ENCODE results near the gene MTHFD1L. TPM values are rescaled to one million over a fixed set of nuclear protein-coding genes. Genes with fewer than 3 reads are reported as not detected.
"Not testable (repeated sequence)": the region's sequence is repeated elsewhere in the genome, so short reads cannot be mapped to it uniquely, and the experiment has no call there.

Gene MTHFD1L
- total and polyA plus RNA-seq, 5 experiments from 2014 or later, result 3.8 to 20.1 (median 8.3) TPM

DNA sequence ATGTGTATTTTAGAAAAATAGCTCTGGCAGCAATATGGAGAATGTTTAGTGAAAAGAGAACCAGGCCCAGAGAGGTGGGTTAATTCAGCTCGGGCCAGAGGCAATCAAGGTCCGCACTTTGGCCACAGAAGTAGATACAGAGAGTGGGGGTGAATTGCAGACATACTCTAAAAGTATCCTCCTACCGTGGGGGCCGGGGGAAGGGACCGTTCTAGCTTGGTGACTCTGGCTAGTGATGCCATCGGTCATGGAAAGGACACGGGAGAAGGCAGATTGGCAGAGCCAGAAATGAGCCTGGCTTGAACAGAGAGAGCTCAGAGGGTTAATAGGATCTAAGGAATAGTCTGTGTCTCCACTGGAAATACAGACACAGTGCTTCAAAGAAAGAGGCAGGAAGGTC is 173.1 kb downstream of the MTHFD1L start:
- no peaks in the 10 kb centered on the region for H3K9me3 Mint-ChIP-seq
- H3K4me1 Mint-ChIP-seq, result no peaks in the 10 kb centered on the region
- POLR2A ChIA-PET, result no interaction called here
- no peak overlapping the region for H3K4me3 Mint-ChIP-seq
- H3K27me3 Mint-ChIP-seq, result no peaks in the 10 kb centered on the region
- ATAC-seq, result no peak
- H3K36me3 Mint-ChIP-seq, result peaks cover 4 to 33% (median 17%) of the 10 kb centered on the region in 3 donors
- no peak overlapping the region for H3K27ac Mint-ChIP-seq
- no peak for DNase-seq

DNA sequence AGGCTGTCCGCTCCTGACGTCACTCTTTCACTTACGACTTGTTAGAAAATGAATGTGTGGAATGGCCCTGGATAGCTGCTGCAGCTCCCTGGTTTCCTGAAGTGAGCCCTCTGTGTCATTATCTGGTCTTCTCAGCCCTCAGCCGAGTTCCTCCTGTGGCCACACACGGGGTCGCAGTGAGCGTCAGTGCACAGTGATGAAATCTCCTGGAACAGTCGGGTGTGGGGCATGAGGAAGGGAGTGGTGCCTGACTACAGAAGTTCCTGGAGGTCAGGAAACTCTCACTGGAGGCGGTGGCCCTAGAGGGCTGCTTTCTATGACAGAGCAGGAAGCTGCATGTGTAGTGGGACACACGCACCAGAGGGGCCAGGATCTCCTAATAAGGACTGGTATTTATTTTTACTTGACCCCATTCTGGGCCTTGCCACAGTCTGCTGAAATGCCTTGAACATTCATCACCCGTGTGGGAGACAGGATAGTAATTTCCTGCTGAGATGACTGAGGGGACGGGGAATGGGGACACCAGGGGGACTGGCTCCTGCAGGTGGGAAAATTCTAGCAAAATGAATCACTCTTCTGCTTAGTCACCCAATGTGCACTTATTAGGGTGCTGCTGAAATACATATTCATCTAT is 175.5 kb downstream of the MTHFD1L start:
- POLR2A ChIA-PET, H3K9me3 Mint-ChIP-seq, H3K4me1 Mint-ChIP-seq, H3K27ac Mint-ChIP-seq, H3K27me3 Mint-ChIP-seq, DNase-seq, ATAC-seq: not testable (repeated sequence)
- peaks cover 12 to 35% (median 18%) of the 10 kb centered on the region in 3 donors for H3K36me3 Mint-ChIP-seq
- H3K4me3 Mint-ChIP-seq, result peak overlapping the region in 1 of 10 donors; percentile 17

DNA sequence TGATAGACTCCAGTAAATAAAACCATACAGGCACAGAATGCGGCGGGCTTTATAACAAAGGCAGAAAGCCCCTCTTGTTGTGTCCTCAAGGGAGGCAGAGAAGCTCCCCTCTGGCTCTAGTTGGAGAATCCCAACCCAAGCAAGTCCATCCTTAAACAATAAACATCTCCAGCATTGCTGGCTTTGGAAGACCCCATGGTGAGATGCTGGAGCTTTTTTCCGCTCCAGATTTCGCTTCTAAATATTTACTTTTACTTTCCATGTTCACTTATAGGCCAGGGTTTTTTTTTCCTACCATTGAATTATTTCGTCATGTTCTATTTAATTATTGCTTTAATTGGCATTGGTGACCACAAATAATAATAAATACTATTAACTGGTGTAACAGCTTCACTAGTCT is 176.2 kb downstream of the MTHFD1L start:
- Mint-ChIP-seq H3K9me3 (no peaks in the 10 kb centered on the region), H3K27me3 (no peaks in the 10 kb centered on the region), H3K4me3 (no peak overlapping the region), H3K27ac (no peak overlapping the region), H3K36me3 (peaks cover 12 to 30% (median 19%) of the 10 kb centered on the region in 3 donors), H3K4me1 (no peaks in the 10 kb centered on the region)
- no peak for DNase-seq
- no peak for ATAC-seq
- POLR2A ChIA-PET, result no interaction called here

DNA sequence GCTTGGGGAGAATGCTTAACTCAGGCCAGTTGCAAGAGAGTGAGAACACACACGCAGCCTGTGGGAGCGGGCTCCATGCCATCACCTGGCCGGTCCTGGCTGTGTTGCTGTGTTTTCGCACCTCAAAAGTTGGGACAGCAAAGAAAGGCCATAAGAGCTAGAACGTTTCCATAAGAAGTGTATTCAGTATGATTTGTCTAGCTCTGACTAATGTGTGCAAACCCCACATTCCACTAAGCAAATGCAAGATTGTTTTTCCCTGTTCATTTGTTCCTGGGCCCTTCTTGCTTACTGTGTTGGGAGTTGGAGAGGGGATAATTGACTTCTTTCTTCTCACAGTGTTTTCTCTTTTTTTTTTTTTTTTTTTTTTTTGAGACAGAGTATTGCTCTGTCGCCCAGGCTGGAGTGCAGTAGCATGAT is 177.4 kb downstream of the MTHFD1L start:
- DNase-seq, POLR2A ChIA-PET, H3K27me3 Mint-ChIP-seq, H3K27ac Mint-ChIP-seq, H3K9me3 Mint-ChIP-seq, H3K4me1 Mint-ChIP-seq, H3K4me3 Mint-ChIP-seq, ATAC-seq: not testable (repeated sequence)
- peaks cover 18 to 27% (median 20%) of the 10 kb centered on the region in 3 donors for H3K36me3 Mint-ChIP-seq

DNA sequence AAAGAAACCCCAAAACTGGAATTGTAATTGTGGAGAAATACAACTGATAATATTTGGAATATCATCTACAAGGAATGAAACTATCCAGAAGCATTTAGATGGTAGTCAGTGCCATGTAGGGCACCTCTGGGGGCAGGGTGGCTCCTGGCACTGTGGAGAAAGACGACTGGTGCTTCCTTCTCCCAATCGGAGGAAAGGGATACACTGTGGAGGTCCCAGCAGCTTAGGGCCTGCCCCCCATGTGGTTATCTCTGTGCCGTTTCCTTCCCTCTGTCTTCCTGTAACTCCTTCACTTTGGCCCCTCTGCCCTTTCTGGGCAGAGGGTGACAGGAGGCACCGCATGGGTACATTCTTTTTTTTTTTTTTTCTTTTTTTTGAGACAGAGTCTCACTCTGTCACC is 178.4 kb downstream of the MTHFD1L start:
- DNase-seq, result no peak
- H3K4me1 Mint-ChIP-seq, result no peaks in the 10 kb centered on the region
- no peak for ATAC-seq
- H3K27ac Mint-ChIP-seq, result no peak overlapping the region
- no peaks in the 10 kb centered on the region for H3K27me3 Mint-ChIP-seq
- no peak overlapping the region for H3K4me3 Mint-ChIP-seq
- H3K36me3 Mint-ChIP-seq, result peaks cover 20 to 27% (median 25%) of the 10 kb centered on the region in 3 donors
- POLR2A ChIA-PET, result no interaction called here
- peaks cover 0 to 5% (median 0%) of the 10 kb centered on the region in 9 donors for H3K9me3 Mint-ChIP-seq

DNA sequence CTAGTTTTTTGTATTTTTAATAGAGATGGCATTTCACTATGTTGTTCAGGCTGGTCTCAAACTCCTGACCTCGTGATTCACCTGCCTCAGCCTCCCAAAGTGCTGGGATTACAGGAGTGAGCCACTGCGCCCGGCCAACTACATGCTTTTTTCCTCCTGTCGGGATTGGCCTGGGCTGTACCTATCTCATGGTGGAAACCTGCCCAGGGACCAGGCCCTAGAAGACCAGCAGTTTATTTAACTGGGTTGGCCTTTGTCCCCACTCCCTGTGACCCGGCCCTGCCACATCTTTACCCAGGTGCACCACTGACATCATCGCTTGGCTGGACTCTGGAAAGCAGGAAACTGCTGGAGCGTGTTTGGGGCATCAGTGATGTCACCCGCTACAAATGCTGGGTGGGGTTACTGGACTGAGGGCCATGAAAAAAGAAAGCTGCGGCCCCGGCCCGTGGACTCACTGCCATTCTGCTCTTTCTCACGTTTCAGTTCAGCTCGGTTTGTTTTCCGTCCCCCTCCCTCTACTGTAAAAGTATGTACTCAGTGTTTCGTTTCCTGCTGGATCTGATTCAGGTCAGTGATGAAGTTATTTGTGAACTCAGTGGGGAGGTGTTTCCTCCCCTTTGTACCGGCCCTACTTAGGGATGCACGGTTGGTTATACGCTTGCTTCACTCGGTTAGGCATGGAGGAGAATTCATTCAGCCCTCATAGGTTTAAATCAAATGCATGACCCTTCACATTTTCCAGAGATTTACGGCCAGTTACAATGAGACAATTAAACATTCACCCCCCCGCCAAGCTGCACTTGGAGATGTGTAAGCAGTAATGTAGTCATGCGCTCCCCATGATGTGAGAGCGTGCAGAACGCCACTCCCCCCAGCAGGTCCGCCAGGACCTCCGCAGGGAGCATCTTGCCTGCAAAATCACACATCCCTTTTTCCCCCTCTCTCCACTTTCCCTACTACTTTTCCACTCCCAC is 179.3 kb downstream of the MTHFD1L start:
- DNase-seq (no peak), ATAC-seq (no peak)
- Mint-ChIP-seq H3K4me1 (no peaks in the 10 kb centered on the region), H3K4me3 (no peak overlapping the region), H3K36me3 (peaks cover 20 to 27% (median 24%) of the 10 kb centered on the region in 3 donors), H3K27ac (peak overlapping the region in 1 of 10 donors; percentile 17), H3K27me3 (no peaks in the 10 kb centered on the region), H3K9me3 (peaks cover 0 to 5% (median 0%) of the 10 kb centered on the region in 9 donors)
- POLR2A ChIA-PET, result no interaction called here

DNA sequence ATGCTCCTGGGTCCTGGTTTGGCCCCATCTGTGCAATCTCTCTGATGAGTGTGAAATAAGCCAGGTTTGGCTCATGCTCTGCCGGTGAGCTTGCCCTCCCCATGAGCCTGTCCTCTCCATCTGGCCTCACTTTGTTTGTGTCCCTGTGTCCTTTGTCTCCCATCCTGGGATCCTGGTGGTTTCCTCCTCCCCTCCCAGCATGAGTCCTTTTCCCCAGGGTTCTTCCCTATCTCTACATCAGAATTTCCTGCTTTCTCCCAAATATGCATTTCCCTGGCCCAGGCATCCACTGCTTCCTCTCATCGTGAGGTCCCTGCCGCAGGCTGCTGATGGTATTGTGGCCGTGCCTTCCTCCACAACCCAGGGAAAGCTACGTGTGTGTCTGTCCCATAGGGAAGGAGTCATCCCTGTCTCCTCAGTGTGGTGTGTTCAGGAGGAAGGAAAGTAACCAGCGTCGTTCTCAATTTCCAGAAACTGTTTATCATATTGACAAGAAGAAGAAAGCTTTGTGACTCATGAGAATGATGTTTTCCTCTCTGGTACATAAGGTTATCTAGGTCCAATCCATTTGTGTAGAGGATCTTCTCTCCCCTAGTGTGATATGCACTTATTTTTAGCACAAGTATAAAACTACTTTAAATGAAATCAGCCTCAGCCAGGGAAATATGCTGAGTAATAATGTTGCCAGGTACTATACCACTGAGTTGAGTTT is 180.2 kb downstream of the MTHFD1L start:
- H3K4me1 Mint-ChIP-seq, H3K27me3 Mint-ChIP-seq, ATAC-seq, POLR2A ChIA-PET, DNase-seq, H3K9me3 Mint-ChIP-seq: not testable (repeated sequence)
- Mint-ChIP-seq H3K36me3 (peaks cover 20 to 30% (median 24%) of the 10 kb centered on the region in 3 donors), H3K27ac (peak overlapping the region in 1 of 10 donors; percentile 17), H3K4me3 (peak overlapping the region in 1 of 10 donors; percentile 8)

DNA sequence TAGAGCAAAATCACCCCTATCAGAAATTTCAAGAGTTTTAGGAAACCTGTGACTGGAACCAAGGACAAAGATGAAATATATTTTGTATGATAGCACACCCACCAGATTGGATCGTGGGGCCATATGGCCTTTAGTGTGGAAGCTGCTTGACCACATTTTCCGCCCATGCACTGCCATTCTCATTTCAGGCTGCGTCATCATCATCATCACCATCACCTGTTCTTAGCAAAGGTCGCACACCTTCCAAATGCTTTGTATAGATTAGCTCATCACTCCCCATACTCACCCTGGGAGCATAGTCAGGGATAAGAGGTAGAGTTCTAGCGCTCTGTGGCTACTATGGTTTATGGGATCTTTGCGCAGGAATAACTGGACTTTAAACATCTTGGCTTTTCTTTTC is 185.7 kb downstream of the MTHFD1L start:
- DNase-seq (no peak), ATAC-seq (no peak)
- H3K9me3 Mint-ChIP-seq, result peaks cover 0 to 5% (median 0%) of the 10 kb centered on the region in 9 donors
- H3K4me3 Mint-ChIP-seq, result no peak overlapping the region
- POLR2A ChIA-PET, result no interaction called here
- no peak overlapping the region for H3K27ac Mint-ChIP-seq
- no peaks in the 10 kb centered on the region for H3K4me1 Mint-ChIP-seq
- no peaks in the 10 kb centered on the region for H3K27me3 Mint-ChIP-seq
- peaks cover 12 to 22% (median 13%) of the 10 kb centered on the region in 3 donors for H3K36me3 Mint-ChIP-seq

DNA sequence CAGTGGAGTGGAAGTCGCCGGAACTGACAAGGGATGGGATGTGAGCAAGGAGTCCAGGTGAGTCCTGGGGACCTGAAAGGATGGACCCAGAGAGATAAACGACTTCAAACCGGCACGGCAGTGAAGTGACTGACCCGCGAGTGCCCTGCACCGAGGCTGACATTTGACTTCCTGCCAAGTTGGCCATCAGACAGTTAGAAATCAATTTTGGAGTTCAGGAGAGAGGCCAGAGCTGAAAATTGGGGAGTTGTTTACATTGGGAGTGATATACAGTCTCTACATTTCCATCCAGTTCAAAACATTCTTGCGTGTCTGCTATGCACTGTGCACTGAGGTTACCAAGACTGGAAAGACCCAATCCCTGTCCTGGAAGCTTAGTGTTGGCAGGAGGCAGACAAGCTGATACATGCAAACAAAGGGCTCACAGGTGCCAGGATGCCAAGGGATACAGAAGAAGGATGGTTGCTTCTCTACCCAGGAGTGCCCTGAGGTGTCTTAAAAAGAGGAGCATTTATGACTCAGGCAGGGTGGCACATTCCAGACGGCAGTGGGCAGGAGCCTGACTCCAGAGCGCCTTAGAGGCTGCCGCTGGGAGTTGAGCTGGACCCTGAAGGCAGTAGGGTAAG is 186.6 kb downstream of the MTHFD1L start:
- no peak overlapping the region for H3K4me3 Mint-ChIP-seq
- H3K4me1 Mint-ChIP-seq, result no peaks in the 10 kb centered on the region
- no peaks in the 10 kb centered on the region for H3K27me3 Mint-ChIP-seq
- H3K36me3 Mint-ChIP-seq, result peaks cover 12 to 20% (median 13%) of the 10 kb centered on the region in 3 donors
- POLR2A ChIA-PET, result no interaction called here
- ATAC-seq (no peak), DNase-seq (no peak)
- H3K9me3 Mint-ChIP-seq, result peaks cover 0 to 5% (median 0%) of the 10 kb centered on the region in 9 donors
- H3K27ac Mint-ChIP-seq, result no peak overlapping the region

DNA sequence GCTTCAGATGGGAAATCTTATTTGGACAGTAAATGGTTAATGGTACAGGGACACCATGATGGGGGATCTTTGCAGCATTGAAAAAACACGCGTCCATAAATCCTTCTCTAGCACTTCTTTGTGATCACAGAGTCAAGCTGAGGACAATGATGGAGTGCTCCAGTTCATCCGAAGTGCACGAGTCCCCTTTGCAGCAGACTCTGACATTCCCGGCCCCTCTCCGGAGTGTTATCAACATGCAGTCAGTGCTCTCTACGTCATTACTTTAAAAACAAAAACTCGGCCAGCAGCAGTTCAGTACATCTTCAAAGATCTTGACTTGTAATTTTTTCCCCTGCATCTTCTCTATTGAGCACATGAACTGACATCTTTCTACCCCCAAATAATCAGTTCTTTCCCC is 188.8 kb downstream of the MTHFD1L start:
- DNase-seq (no peak), ATAC-seq (no peak)
- Mint-ChIP-seq H3K9me3 (no peaks in the 10 kb centered on the region), H3K4me3 (no peak overlapping the region), H3K4me1 (no peaks in the 10 kb centered on the region), H3K27me3 (no peaks in the 10 kb centered on the region), H3K36me3 (peaks cover 0 to 3% (median 2%) of the 10 kb centered on the region in 3 donors), H3K27ac (no peak overlapping the region)
- POLR2A ChIA-PET, result no interaction called here

DNA sequence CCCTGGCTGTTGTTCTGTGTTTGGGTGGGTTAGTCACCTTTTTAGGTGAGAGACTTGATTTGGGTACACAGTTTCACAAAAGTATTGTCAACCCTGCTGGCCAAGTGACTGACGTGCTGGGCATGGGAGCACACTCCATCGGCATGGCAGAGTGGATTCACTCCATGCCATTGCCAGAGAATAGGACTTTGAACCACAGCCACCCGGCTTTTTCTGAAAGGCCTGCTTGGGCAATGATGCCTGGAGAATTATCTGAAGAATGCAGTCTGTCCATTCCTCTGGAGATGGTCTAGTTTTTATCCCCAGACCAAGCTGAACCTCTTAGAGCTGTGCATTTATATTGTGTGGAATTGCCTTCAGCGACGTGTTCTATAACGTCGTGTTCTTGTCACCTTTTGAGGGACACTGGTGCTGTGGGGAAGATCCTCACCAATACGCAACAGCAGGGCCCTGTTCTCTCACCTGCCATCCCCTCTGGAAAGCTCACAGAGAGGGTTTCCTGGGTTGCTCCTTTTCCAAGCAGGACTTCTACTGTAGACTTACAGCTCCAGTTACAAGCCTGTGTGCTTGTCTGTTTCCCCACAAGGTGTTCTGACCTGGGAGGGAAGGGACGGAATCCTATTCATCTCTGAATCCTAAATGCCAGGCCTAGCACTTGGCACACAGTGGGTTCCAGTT is 190.9 kb downstream of the MTHFD1L start:
- no peaks in the 10 kb centered on the region for H3K27me3 Mint-ChIP-seq
- H3K4me1 Mint-ChIP-seq, result no peaks in the 10 kb centered on the region
- H3K36me3 Mint-ChIP-seq, result no peaks in the 10 kb centered on the region
- POLR2A ChIA-PET, result no interaction called here
- no peak overlapping the region for H3K4me3 Mint-ChIP-seq
- H3K27ac Mint-ChIP-seq, result no peak overlapping the region
- no peaks in the 10 kb centered on the region for H3K9me3 Mint-ChIP-seq
- DNase-seq (no peak), ATAC-seq (no peak)

DNA sequence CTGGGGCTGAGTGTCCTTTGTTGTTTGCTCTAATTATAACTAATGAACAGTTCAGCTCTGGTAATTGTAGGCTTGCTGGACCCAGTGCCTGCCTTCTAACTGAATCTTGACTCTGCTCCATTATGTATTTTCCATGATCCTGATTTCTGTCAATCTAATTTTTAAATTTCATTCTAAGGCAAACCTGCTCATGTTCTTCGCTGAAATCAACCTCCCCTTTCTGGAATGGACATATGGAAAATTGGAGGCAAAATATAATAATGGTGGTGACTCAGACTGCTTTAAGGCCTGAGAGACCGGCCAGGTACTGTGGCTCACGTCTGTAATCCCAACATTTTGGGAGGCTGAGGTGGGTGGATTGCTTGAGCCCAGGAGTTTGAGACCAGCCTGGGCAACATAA is 191.6 kb downstream of the MTHFD1L start:
- Mint-ChIP-seq H3K4me3 (no peak overlapping the region), H3K27ac (no peak overlapping the region), H3K27me3 (no peaks in the 10 kb centered on the region), H3K4me1 (no peaks in the 10 kb centered on the region), H3K9me3 (no peaks in the 10 kb centered on the region), H3K36me3 (no peaks in the 10 kb centered on the region)
- ATAC-seq (no peak), DNase-seq (no peak)
- POLR2A ChIA-PET, result no interaction called here
